CD4-positive, alpha-beta T cell treated with Interferon gamma for 1 hour (primary cell): Measurements from ENCODE around the gene CAV1.

Experiments used
- DNase-seq: peaks from one replicate; pipeline ENCODE4 v3.0.0-alpha.2; 2020

The CAV1 gene

GRCh38 chr7:116560021-116560970 lies 35.5 kb downstream of the CAV1 start:
- DNase-seq, result no peak

- no peak for DNase-seq
These were observed 37.1 kb downstream of the CAV1 start for GRCh38 chr7:116561697-116562483.

GRCh38 chr7:116562529-116563121 lies 37.8 kb downstream of the CAV1 start:
- DNase-seq, result no peak

GRCh38 chr7:116565981-116566380 lies 41.1 kb downstream of the CAV1 start:
- no peak for DNase-seq

GRCh38 chr7:116566666-116567065 lies 41.8 kb downstream of the CAV1 start:
- DNase-seq, result no peak

- DNase-seq, result no peak
These were observed 44.9 kb downstream of the CAV1 start for GRCh38 chr7:116569737-116570136.

- DNase-seq, result no peak
These were observed 45.5 kb downstream of the CAV1 start for GRCh38 chr7:116570306-116570705.

- DNase-seq, result no peak
These were observed 46.2 kb downstream of the CAV1 start for GRCh38 chr7:116571037-116571436.

GRCh38 chr7:116571552-116571951 lies 46.7 kb downstream of the CAV1 start:
- DNase-seq, result no peak

- no peak for DNase-seq
These were observed 47.2 kb downstream of the CAV1 start for GRCh38 chr7:116572036-116572435.

- DNase-seq, result no peak
These were observed 48.7 kb downstream of the CAV1 start for GRCh38 chr7:116573541-116573940.

- DNase-seq, result no peak
These were observed 49.4 kb downstream of the CAV1 start for GRCh38 chr7:116574025-116574822.

- no peak for DNase-seq
These were observed 51.0 kb downstream of the CAV1 start for GRCh38 chr7:116575853-116576252.

- no peak for DNase-seq
These were observed 51.8 kb downstream of the CAV1 start for GRCh38 chr7:116576350-116577319.

GRCh38 chr7:116577320-116577871 lies 52.6 kb downstream of the CAV1 start:
- no peak for DNase-seq

- no peak for DNase-seq
These were observed 53.7 kb downstream of the CAV1 start for GRCh38 chr7:116578526-116578925.

- DNase-seq, result no peak
These were observed 54.5 kb downstream of the CAV1 start for GRCh38 chr7:116579322-116579721.

- DNase-seq, result no peak
These were observed 55.0 kb downstream of the CAV1 start for GRCh38 chr7:116579835-116580234.

GRCh38 chr7:116582164-116582732 lies 57.4 kb downstream of the CAV1 start:
- DNase-seq, result no peak

- no peak for DNase-seq
These were observed 58.1 kb downstream of the CAV1 start for GRCh38 chr7:116582806-116583444.
